HepG2 (cell line): ENCODE results near the gene UPF3B. TPM values are rescaled to one million over a fixed set of nuclear protein-coding genes. Genes with fewer than 3 reads are reported as not detected.

Source experiments
- ATAC-seq: fragments of 200-7000 bp; cut with Tn5 transposase; 3 replicates; pipeline ENCODE4 v1.9.1; 2020; ENCODE audit warnings: mild to moderate bottlenecking, moderate library complexity
- BruUV-seq: library from RNA; stranded (reverse); fragments of 400-500 nt; replicated peaks from 2 replicates; lab custom pipeline; 2021; lab: Mats Ljungman, UMichigan
- CTCF ChIA-PET: fragments of 300-600 bp; formaldehyde crosslinking; extraction: SDS; loops from one replicate; lab custom pipeline; 2021; ENCODE audit warnings: low total read pairs, inconsistent platforms, low intra/inter-chr PET ratio; lab: Yijun Ruan, JAX
- POLR2A ChIA-PET: fragments of 350-600 bp; sonication (Branson Sonifier 250); formaldehyde crosslinking; loops from one replicate; lab custom pipeline; 2020; ENCODE audit warnings: antibody characterized with exemption, inconsistent platforms; lab: Yijun Ruan, JAX
- DNase-seq: peaks from one replicate; pipeline ENCODE4 v3.0.0-alpha.2; 2015; ENCODE audit warnings: low spot score
- FAIRE-seq: peaks from 3 replicates; lab custom pipeline; 2011; peaks lifted over from hg19 to GRCh38; lab: Jason Lieb, UNC
- H2AFZ ChIP-seq: one replicate; pipeline ENCODE4 v1.6.1; 2011; ENCODE audit warnings: low read length, inconsistent platforms
- H3K27ac ChIP-seq: fragments of 300-600 bp; 3 replicates; pipeline ENCODE4 v1.8.0; 2011; ENCODE audit warnings: mixed run types, mild to moderate bottlenecking, mixed read lengths, low read length, inconsistent platforms; ENCODE audit not compliant: insufficient read depth; ENCODE audit errors: extremely low read length
- H3K27me3 ChIP-seq, 2 experiments: fragments of 200-600 bp in 1 of 2; 2 replicates in 1 of 2; 3 replicates in 1 of 2; pipeline versions ENCODE4 v1.6.0 to v1.8.0; 2011; ENCODE audit warnings: low read length in 2 of 2, mild to moderate bottlenecking in 2 of 2, moderate library complexity in 2 of 2, inconsistent platforms in 1 of 2; ENCODE audit not compliant: insufficient read depth in 2 of 2, control insufficient read depth in 1 of 2
- H3K36me3 ChIP-seq, 2 experiments: fragments of 200-600 bp in 1 of 2; replicated peaks in 1 of 2; 2 replicates in 1 of 2; 3 replicates in 1 of 2; pipeline versions ENCODE4 v1.5.1 to v1.8.0; 2011; ENCODE audit warnings: low read length in 2 of 2, inconsistent platforms in 1 of 2; ENCODE audit not compliant: insufficient read depth in 2 of 2, control insufficient read depth in 1 of 2
- H3K4me1 ChIP-seq: 2 replicates; pipeline ENCODE4 v1.5.1; 2012; ENCODE audit warnings: low read length, inconsistent platforms; ENCODE audit not compliant: insufficient read depth
- H3K4me2 ChIP-seq: 2 replicates; pipeline ENCODE4 v1.6.0; 2011; ENCODE audit warnings: low read depth, low read length, inconsistent platforms
- H3K4me3 ChIP-seq, 3 experiments: fragments of 200-600 bp in 1 of 3; sonication (generic), shearing (Covaris generic) in 1 of 3; replicated peaks in 1 of 3; 2 replicates each; pipeline ENCODE4 v1.5.1; 2011 to 2016; ENCODE audit warnings: low read length in 3 of 3, inconsistent platforms in 2 of 3, low read depth in 2 of 3, mild to moderate bottlenecking in 2 of 3, control low read depth in 1 of 3, mixed read lengths in 1 of 3; ENCODE audit not compliant: insufficient read depth in 1 of 3
- H3K79me2 ChIP-seq: one replicate; pipeline ENCODE4 v1.6.1; 2011; ENCODE audit warnings: low read length, inconsistent platforms; ENCODE audit not compliant: insufficient read depth
- H3K9ac ChIP-seq: 2 replicates; pipeline ENCODE4 v1.6.0; 2011; ENCODE audit warnings: mild to moderate bottlenecking, low read depth, low read length, inconsistent platforms; ENCODE audit not compliant: insufficient read depth
- H3K9me3 ChIP-seq: 2 replicates; pipeline ENCODE4 v1.5.1; 2012; ENCODE audit warnings: mild to moderate bottlenecking, low read length
- H4K20me1 ChIP-seq: 2 replicates; pipeline ENCODE4 v1.6.0; 2011; ENCODE audit warnings: inconsistent platforms, mild to moderate bottlenecking, low read length, moderate library complexity; ENCODE audit not compliant: insufficient read depth
- ATM ChIP-seq: fragments of 450-650 bp; IDR thresholded peaks from 2 replicates; pipeline ENCODE4 v1.7.1; 2017; ENCODE audit warnings: mild to moderate bottlenecking, borderline replicate concordance
- PREB ChIP-seq: sonication (generic); formaldehyde crosslinking; IDR thresholded peaks from 2 replicates; pipeline ENCODE4 v1.4.0; 2020; ENCODE audit warnings: missing genetic modification reagents
- ZNF276 ChIP-seq: sonication (generic); formaldehyde crosslinking; IDR thresholded peaks from 2 replicates; pipeline ENCODE4 v1.4.0; 2020; ENCODE audit warnings: mild to moderate bottlenecking, low read depth, missing genetic modification reagents
- ZNF317 ChIP-seq: sonication (generic); formaldehyde crosslinking; IDR thresholded peaks from 2 replicates; pipeline ENCODE4 v1.5.0; 2020; ENCODE audit warnings: mild to moderate bottlenecking, missing genetic modification reagents
- WGBS: methylation state at CpG from one replicate; pipeline ENCODE4 v1.1.6; 2017; ENCODE audit warnings: low lambda C conversion rate; 5-methylcytosine and 5-hydroxymethylcytosine counted together
- in situ Hi-C: cut with HindIII; loops from 2 replicates; pipeline ENCODE4 v1.10.0; 2017; ENCODE audit warnings: low pct_unique_long_range_greater_than_20kb; ENCODE audit not compliant: extremely low pct_ligation_motif_present
- intact Hi-C: fragments of 100-400 bp; cut with micrococcal nuclease; formaldehyde crosslinking; loops from one replicate; pipeline ENCODE4 v1.10.0; 2022; ENCODE audit not compliant: unreplicated experiment
- polyA plus RNA-seq, 8 experiments: library from polyadenylated mRNA; depleted of rRNA in 3 of 8; stranded (reverse) in 7 of 8; unstranded in 1 of 8; fragments of >200 nt; fragmentation: Illumina TruSeq in 4 of 8; extraction: Trizol in 4 of 8; gene quantifications; 2 replicates each; pipeline versions ENCODE4 v1.2.1 to v1.2.3, GENCODE V29; 2011 to 2016; ENCODE audit warnings: low read depth in 4 of 8, missing spikeins in 1 of 8, mixed read lengths in 1 of 8; ENCODE audit not compliant: insufficient read depth in 1 of 8
- total RNA-seq, 5 experiments: library from RNA; depleted of rRNA; stranded (reverse); fragments of >200 nt; fragmentation: Illumina TruSeq; extraction: Trizol; gene quantifications; 2 replicates each; pipeline ENCODE4 v1.2.3, GENCODE V29; 2016; ENCODE audit warnings: low read depth in 1 of 5

The UPF3B gene
- total and polyA plus RNA-seq, 2 of the 13 experiments (the other 11 are each of a cell fraction or from before 2014, with no cell fraction given): 5.2 to 7.2 TPM

GRCh38 chrX:119871599-119872395, 19.0 kb upstream of the UPF3B start, which contains the start of the genes NDUFA1 and RNF113A (continued):
- no peak for TF ChIP-seq ZNF276 (CRISPR knock-in tag)
- TF ChIP-seq ATM: no peak

- Histone ChIP-seq H3K4me2 (peak overlapping the region; percentile 74), H2AFZ (no peak overlapping the region), H3K4me3 (peak overlapping the region; percentile 70 to 82 (median 74)), H3K9me3 (no peaks in the 10 kb centered on the region), H3K79me2 (peaks cover 36% of the 10 kb centered on the region), H3K36me3 (0 out of 5 replicates have a peak, but pooled peaks cover 0 to 5% of the 10 kb centered on the region in 2 experiments), H3K9ac (peak overlapping the region; percentile 96), H3K27me3 (no peaks in the 10 kb centered on the region; a peak in 1 of 5 replicates), H3K27ac (peak overlapping the region; percentile 99), H3K4me1 (peaks cover 4% of the 10 kb centered on the region; the same call in 1 of the 2 replicates), H4K20me1 (no peaks in the 10 kb centered on the region)
- in situ Hi-C loops (no loop called here), intact Hi-C loops (loop anchor here (2.0 kb wide), 2 partner anchors 18 to 80 kb away; partner anchors contain the start of genes RPL39 and UPF3B)
- DNase-seq (no peak), FAIRE-seq (no peak), ATAC-seq (peak; percentile 58)
- WGBS: 0% methylated on average over 10 of the region's 26 CpGs
- CTCF ChIA-PET: no interaction called here
- TF ChIP-seq PREB: no peak
- 0 out of 2 replicates have a peak, but pooled peaks have one; percentile 16 for TF ChIP-seq ZNF317 (CRISPR knock-in tag)
- POLR2A ChIA-PET: interaction anchor here (1.0 to 3.7 kb wide), 4 partner anchors 19 to 86 kb away, joined by 4 to 42 read pairs (median 16); partner anchors contain the start of genes RPL39 and UPF3B
- BruUV-seq: TSS peak; percentile 89
Measured at GRCh38 chrX:119871245-119871598, 18.5 kb upstream of the UPF3B start.
